Activated naive CD8-positive, alpha-beta T cell (primary cell): Measurements from ENCODE around the gene EHD4.

Experiments used
- H3K27ac Mint-ChIP-seq: one replicate; pipeline ENCODE4 v1.8.0; 2021; ENCODE audit warnings: mixed read lengths
- H3K27me3 Mint-ChIP-seq: one replicate; pipeline ENCODE4 v1.8.0; 2021; ENCODE audit warnings: mixed read lengths
- H3K36me3 Mint-ChIP-seq: one replicate; pipeline ENCODE4 v1.8.0; 2021; ENCODE audit warnings: mixed read lengths
- H3K4me1 Mint-ChIP-seq: one replicate; pipeline ENCODE4 v1.8.0; 2021; ENCODE audit warnings: low read depth, mixed read lengths
- H3K4me3 Mint-ChIP-seq: one replicate; pipeline ENCODE4 v1.8.0; 2021; ENCODE audit warnings: mild to moderate bottlenecking, mixed read lengths
- H3K9me3 Mint-ChIP-seq: one replicate; pipeline ENCODE4 v1.8.0; 2021; ENCODE audit warnings: low read depth, mixed read lengths

EHD4 gene

GRCh38 chr15:41900526-41901380 is 71.6 kb downstream of the EHD4 start:
- no peak overlapping the region for H3K27ac Mint-ChIP-seq
- peaks cover 9% of the 10 kb centered on the region for H3K4me1 Mint-ChIP-seq
- no peaks in the 10 kb centered on the region for H3K36me3 Mint-ChIP-seq
- H3K4me3 Mint-ChIP-seq: no peak overlapping the region
- H3K27me3 Mint-ChIP-seq: no peaks in the 10 kb centered on the region
- no peaks in the 10 kb centered on the region for H3K9me3 Mint-ChIP-seq

DNA sequence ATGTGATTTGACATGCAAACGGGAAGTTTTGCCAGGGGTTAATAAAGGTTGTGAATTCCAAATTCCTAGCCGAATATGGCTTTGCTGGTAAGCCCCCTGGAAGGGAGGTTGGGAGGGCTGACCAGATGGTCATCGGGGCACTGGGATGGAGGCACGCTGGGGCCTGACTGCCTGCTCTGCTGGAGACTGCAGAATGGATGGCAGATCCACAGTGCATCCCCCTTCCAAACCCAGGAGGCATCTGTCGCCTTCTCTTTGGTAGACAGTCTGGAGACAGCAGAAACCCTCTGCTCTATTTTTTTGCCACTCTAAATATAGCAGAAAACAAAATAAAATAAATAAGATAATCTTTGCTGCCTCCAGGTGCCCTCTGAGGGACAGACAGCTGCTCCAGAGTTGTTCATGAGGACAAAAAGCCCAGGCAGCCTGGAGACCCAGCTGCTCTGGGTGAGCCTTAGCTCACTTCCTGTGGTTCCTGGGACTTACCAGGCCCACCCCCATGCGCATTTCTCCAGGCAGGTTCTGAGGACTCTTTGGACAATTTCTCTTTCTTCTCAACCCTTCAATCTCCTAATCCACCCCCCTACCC is 72.4 kb downstream of the EHD4 start:
- Mint-ChIP-seq H3K4me1 (peaks cover 16% of the 10 kb centered on the region), H3K36me3 (no peaks in the 10 kb centered on the region), H3K9me3 (no peaks in the 10 kb centered on the region), H3K27me3 (no peaks in the 10 kb centered on the region), H3K27ac (no peak overlapping the region), H3K4me3 (no peak overlapping the region)

- Mint-ChIP-seq H3K27ac (peak overlapping the region; percentile 13), H3K4me3 (no peak overlapping the region), H3K36me3 (no peaks in the 10 kb centered on the region), H3K27me3 (no peaks in the 10 kb centered on the region), H3K9me3 (no peaks in the 10 kb centered on the region), H3K4me1 (peaks cover 34% of the 10 kb centered on the region)
These were observed 75.0 kb downstream of the EHD4 start for GRCh38 chr15:41897363-41897799.

GRCh38 chr15:41896566-41896965 is 75.8 kb downstream of the EHD4 start:
- Mint-ChIP-seq H3K9me3 (no peaks in the 10 kb centered on the region), H3K36me3 (no peaks in the 10 kb centered on the region), H3K4me1 (peaks cover 35% of the 10 kb centered on the region), H3K27me3 (no peaks in the 10 kb centered on the region), H3K4me3 (no peak overlapping the region), H3K27ac (no peak overlapping the region)

DNA sequence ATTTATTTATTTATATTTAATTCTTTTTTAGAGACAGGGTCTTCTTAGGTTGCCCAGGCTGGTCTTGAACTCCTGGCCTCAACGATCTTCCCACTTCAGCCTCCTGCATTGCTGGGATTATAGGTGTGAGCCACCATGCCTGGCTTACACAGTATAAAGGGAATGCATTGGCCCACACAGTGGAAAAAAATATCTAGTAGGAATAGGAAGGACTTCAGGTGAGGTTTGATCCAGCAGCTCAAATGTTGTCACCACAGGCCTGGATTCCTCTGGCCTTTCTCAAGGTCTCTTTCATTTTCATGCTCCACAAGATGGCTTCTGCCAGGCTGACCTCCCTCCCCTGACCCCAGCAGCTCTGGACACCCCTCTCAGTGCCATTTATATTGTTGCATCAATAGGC is 76.4 kb downstream of the EHD4 start:
- no peaks in the 10 kb centered on the region for H3K36me3 Mint-ChIP-seq
- H3K27me3 Mint-ChIP-seq: no peaks in the 10 kb centered on the region
- H3K9me3 Mint-ChIP-seq: no peaks in the 10 kb centered on the region
- H3K4me3 Mint-ChIP-seq: no peak overlapping the region
- H3K27ac Mint-ChIP-seq: peak overlapping the region; percentile 80
- H3K4me1 Mint-ChIP-seq: peaks cover 35% of the 10 kb centered on the region

DNA sequence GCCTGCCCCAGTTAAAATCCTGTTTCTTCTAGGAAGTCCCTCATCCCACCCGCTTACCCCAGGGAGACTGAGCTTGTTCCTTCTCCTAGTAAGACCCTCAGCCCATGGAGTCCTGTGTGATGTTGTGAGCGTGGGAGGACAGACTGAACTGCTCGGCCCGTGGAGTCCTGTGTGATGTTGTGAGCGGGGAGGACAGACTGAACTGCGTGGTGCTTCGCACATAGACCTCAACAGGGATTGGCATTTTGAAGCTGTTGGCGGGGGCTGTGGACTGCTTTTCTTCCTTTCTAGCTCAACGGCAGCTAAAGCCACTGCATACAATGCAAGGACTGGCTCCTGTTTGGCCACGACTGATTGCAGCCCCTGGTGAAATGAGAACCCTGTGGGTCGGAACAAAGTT is 76.9 kb downstream of the EHD4 start:
- Mint-ChIP-seq H3K9me3 (no peaks in the 10 kb centered on the region), H3K36me3 (no peaks in the 10 kb centered on the region), H3K27ac (peak overlapping the region; percentile 86), H3K4me3 (peak overlapping the region; percentile 52), H3K27me3 (no peaks in the 10 kb centered on the region), H3K4me1 (peaks cover 35% of the 10 kb centered on the region)

DNA sequence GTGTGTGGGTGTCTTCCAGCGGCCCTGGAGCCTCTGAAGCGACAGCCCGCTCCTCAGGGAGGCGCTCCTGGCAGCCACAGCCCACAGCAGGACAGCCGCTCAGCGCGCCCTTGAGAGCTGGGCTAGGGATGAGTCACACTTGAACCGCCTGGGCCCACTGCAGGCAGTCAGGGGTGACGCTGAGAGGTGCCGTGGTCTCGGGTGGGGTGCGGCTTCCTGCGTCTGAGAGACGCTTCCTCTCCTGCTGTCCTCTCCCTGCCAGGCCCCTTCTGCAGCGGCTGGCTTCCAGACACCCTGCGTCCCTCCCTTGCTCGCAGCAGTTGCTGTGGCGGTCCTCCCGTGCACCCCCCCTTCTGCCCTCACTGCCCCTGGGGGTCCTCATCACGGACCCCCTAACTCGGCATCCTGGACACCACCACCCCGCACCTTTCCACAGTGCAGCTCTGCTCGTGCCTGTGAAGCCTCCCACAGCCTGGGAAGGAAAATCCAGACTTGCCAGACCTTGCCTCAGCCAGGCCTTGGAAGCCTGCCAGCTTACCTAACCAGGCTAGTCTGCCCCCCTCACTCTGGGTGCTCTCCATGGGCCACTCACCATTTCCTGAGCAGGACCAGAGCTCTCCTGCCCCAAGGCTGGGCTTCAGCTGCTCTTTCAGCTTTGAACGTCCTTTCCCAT is 77.4 kb downstream of the EHD4 start:
- Mint-ChIP-seq H3K27me3 (no peaks in the 10 kb centered on the region), H3K4me1 (peaks cover 35% of the 10 kb centered on the region), H3K4me3 (peak overlapping the region; percentile 52), H3K9me3 (no peaks in the 10 kb centered on the region), H3K27ac (peak overlapping the region; percentile 86), H3K36me3 (no peaks in the 10 kb centered on the region)

- Mint-ChIP-seq H3K27ac (peak overlapping the region; percentile 86), H3K4me3 (peak overlapping the region; percentile 42), H3K36me3 (no peaks in the 10 kb centered on the region), H3K9me3 (no peaks in the 10 kb centered on the region), H3K27me3 (no peaks in the 10 kb centered on the region), H3K4me1 (peaks cover 38% of the 10 kb centered on the region)
These were observed 78.0 kb downstream of the EHD4 start for GRCh38 chr15:41894251-41894790.

- Mint-ChIP-seq H3K4me1 (peaks cover 43% of the 10 kb centered on the region), H3K27me3 (no peaks in the 10 kb centered on the region), H3K36me3 (no peaks in the 10 kb centered on the region), H3K27ac (peak within 1 kb of the TSS; percentile 86), H3K4me3 (peak within 1 kb of the TSS; percentile 56), H3K9me3 (no peaks in the 10 kb centered on the region)
These were observed 78.7 kb downstream of the EHD4 start, which contains the start of gene SPTBN5 for GRCh38 chr15:41893422-41894250. TSS of gene SPTBN5 (minus strand) at chr15:41894053. CDS start at chr15:41893497, 556 bp downstream.

DNA sequence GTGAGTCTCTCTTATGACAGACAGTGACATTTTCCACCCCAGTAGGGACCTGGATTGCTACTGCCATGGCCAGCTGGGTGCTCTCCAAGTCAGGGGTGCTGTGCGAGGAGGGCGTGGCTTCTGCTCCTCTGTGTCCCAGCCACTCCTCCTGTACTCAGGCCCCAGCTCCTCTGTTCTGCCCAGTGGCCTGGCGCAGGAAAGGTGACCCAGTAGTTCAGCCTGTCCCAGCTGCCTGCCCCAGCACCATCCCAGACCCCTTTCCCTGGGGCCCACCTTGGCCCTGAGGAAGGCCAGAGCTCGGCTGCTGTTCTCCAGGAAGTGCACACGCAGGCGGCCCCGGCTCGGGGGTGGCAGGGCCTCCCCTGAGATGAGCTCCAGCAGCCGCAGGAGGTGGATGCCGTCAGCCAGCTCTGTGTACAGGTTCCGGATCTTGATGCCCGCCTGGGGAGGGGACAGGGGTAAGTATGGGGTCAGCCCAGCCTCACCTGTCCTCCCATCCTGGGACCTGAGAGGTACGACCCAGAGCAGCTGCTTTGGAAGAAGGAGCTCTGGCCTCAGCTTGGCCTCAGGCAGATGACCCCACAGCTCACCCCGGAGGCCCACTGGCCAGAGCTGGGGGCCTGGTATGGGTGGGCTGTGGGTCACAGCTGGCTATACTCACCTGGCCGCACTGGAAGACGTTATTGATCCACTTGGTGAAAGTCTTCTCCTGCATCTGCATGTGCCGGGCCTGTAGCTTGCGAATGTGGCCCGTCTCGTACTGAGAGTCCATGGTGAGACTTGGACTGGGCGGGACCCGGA is 79.5 kb downstream of the EHD4 start:
- Mint-ChIP-seq H3K9me3 (no peaks in the 10 kb centered on the region), H3K27ac (peak overlapping the region; percentile 50), H3K4me3 (peak overlapping the region; percentile 17), H3K4me1 (peaks cover 45% of the 10 kb centered on the region), H3K27me3 (no peaks in the 10 kb centered on the region), H3K36me3 (no peaks in the 10 kb centered on the region)

DNA sequence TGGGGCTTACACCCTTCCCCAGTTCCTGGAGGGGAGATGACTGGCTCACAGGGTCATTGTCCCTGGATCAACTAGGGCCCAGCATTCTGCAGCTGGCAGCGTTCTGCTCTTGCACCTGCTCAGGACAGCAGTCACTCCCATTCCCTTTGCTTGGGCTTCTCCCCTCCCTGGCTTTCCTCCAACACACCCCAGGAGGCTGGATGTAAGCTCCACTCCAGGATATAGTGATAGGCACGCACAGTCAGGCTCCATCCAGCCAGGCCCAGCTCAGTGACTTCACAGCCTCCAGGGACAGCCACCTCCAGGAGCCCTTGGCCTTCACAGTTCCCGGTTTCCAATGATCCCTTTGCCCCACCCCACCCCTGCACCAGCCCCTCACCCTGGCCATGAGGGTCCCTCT is 80.4 kb downstream of the EHD4 start:
- no peaks in the 10 kb centered on the region for H3K9me3 Mint-ChIP-seq
- no peak overlapping the region for H3K27ac Mint-ChIP-seq
- H3K4me1 Mint-ChIP-seq: peaks cover 43% of the 10 kb centered on the region
- H3K36me3 Mint-ChIP-seq: no peaks in the 10 kb centered on the region
- H3K4me3 Mint-ChIP-seq: no peak overlapping the region
- H3K27me3 Mint-ChIP-seq: no peaks in the 10 kb centered on the region

GRCh38 chr15:41891226-41891625 is 81.1 kb downstream of the EHD4 start:
- no peak overlapping the region for H3K4me3 Mint-ChIP-seq
- peaks cover 42% of the 10 kb centered on the region for H3K4me1 Mint-ChIP-seq

DNA sequence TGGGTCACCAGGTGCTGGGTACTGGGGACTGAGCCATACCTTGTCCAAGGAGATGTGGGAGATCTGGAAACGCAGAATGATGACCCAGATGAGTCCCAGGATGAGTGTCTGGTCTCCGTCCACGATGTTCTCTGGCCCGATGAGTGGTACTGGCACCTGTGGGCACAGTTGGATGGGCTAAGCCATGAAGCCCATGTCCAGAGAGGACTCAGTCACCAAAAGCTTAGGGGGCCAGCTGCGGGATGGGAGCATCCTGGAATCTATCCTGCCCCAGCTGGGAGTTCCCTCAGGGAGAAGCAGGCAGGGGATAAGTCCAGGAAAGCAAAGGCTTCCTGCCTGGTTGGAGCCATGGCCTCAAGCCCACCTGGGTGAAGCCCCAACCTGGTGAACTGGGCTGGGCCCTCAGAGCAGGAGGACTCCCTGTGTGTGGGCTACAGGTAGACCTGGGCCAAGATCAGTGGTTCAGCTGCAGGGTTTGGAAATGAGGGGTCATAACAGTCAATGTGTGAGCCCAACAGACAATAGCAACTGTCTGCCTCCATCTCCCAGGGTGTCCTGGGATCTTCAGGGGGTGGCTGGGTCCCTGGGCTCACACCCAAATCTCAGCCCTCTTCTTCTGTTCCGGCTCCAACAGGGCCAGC is 82.2 kb downstream of the EHD4 start:
- no peaks in the 10 kb centered on the region for H3K27me3 Mint-ChIP-seq
- H3K9me3 Mint-ChIP-seq: no peaks in the 10 kb centered on the region
- peaks cover 37% of the 10 kb centered on the region for H3K4me1 Mint-ChIP-seq
- no peak overlapping the region for H3K27ac Mint-ChIP-seq
- no peak overlapping the region for H3K4me3 Mint-ChIP-seq
- peaks cover 2% of the 10 kb centered on the region for H3K36me3 Mint-ChIP-seq

More at GRCh38 chr15:41891226-41891625, 81.1 kb downstream of the EHD4 start:
- Mint-ChIP-seq H3K36me3 (no peaks in the 10 kb centered on the region), H3K9me3 (no peaks in the 10 kb centered on the region), H3K27me3 (no peaks in the 10 kb centered on the region), H3K27ac (no peak overlapping the region)
